Esophagus muscularis mucosa (tissue), 4 donors: ENCODE data around the gene PRDM16. TPM values are rescaled to one million over a fixed set of nuclear protein-coding genes. Genes with fewer than 3 reads are reported as not detected.

Experiments used
- DNase-seq: peaks from one replicate; pipeline ENCODE4 v3.0.0-alpha.2; 2017; ENCODE audit errors: extremely low spot score
- H3K27ac ChIP-seq, 4 donors: fragments of 200-600 bp; sonication (generic); replicated peaks in 1 of 4; 1 replicate in 3 of 4; 2 replicates in 1 of 4; pipeline ENCODE4 v1.5.1; 2016 to 2019; ENCODE audit warnings: mild to moderate bottlenecking in 1 of 4
- H3K27me3 ChIP-seq, 4 donors: fragments of 200-600 bp; sonication (generic); one replicate each; pipeline versions ENCODE4 v1.5.1 to v1.6.0; 2016 to 2019
- H3K36me3 ChIP-seq, 4 donors: fragments of 200-600 bp; sonication (generic); one replicate each; pipeline ENCODE4 v1.5.1; 2016 to 2019
- H3K4me1 ChIP-seq, 4 donors: fragments of 200-600 bp; sonication (generic); one replicate each; pipeline ENCODE4 v1.5.1; 2016 to 2019
- H3K4me3 ChIP-seq, 4 donors: fragments of 200-600 bp; sonication (generic); 1 replicate in 2 of 4; 2 replicates in 2 of 4; pipeline ENCODE4 v1.5.1; 2016 to 2019; ENCODE audit warnings: mild to moderate bottlenecking in 4 of 4, moderate library complexity in 1 of 4
- H3K9me3 ChIP-seq, 4 donors: fragments of 200-600 bp; sonication (generic); 1 replicate in 3 of 4; 2 replicates in 1 of 4; pipeline ENCODE4 v1.5.1; 2016 to 2019
- CTCF ChIP-seq, 3 experiments: fragments of 200-600 bp in 2 of 3; fragments of 450-650 bp in 1 of 3; sonication (generic) in 2 of 3; IDR thresholded peaks; one replicate each; pipeline ENCODE4 v1.5.1; 2017 to 2019; ENCODE audit warnings: antibody characterized with exemption in 3 of 3, mild to moderate bottlenecking in 2 of 3, moderate library complexity in 1 of 3
- EP300 ChIP-seq: sonication (generic); formaldehyde crosslinking; IDR thresholded peaks from one replicate; pipeline ENCODE4 v1.6.1; 2017; ENCODE audit warnings: antibody characterized with exemption
- POLR2A ChIP-seq: fragments of 450-650 bp; IDR thresholded peaks from one replicate; pipeline ENCODE4 v1.6.1; 2017; ENCODE audit warnings: antibody characterized with exemption, moderate library complexity, mild to moderate bottlenecking, low read depth
- POLR2AphosphoS5 ChIP-seq, 2 donors: sonication (generic); formaldehyde crosslinking; IDR thresholded peaks; one replicate each; pipeline ENCODE4 v1.6.1; 2017; ENCODE audit warnings: antibody characterized with exemption in 2 of 2
- WGBS: methylation state at CpG from one replicate; pipeline ENCODE4 v1.1.5; 2018; 5-methylcytosine and 5-hydroxymethylcytosine counted together
- intact Hi-C: fragments of 100-400 bp; cut with DNase I; formaldehyde crosslinking; loops from one replicate; pipeline ENCODE4 v1.15.1; 2023
- total RNA-seq, 4 donors: library from RNA; depleted of rRNA; stranded (reverse); fragments of >200 nt; gene quantifications; one replicate each; pipeline versions ENCODE4 v1.1.0 to v1.2.1, GENCODE V29; 2016

Gene PRDM16
- total RNA-seq, 4 donors from 2014 or later, result 1.2 to 4.4 (median 2.2) TPM

- no peak for TF ChIP-seq POLR2A
- TF ChIP-seq EP300, result no peak
- no peak for TF ChIP-seq CTCF (IDR thresholded peaks at IDR 0.05)
- no peak for TF ChIP-seq POLR2AphosphoS5 (IDR thresholded peaks at IDR 0.05)
- 84% methylated on average over 8 of the region's 9 CpGs for WGBS
- Histone ChIP-seq H3K36me3 (no peaks in the 10 kb centered on the region), H3K27me3 (peaks cover 0 to 70% (median 0%) of the 10 kb centered on the region in 4 donors), H3K9me3 (no peaks in the 10 kb centered on the region), H3K27ac (no peak overlapping the region), H3K4me1 (no peaks in the 10 kb centered on the region), H3K4me3 (no peak overlapping the region)
- intact Hi-C loops, result no loop called here
- DNase-seq, result no peak
These were observed 15.5 kb upstream of the PRDM16 start for GRCh38 chr1:3053366-3053980.

- DNase-seq, result no peak
- Histone ChIP-seq H3K4me3 (no peak overlapping the region), H3K27ac (no peak overlapping the region), H3K27me3 (peaks cover 0 to 74% (median 0%) of the 10 kb centered on the region in 4 donors), H3K9me3 (peaks cover 0 to 4% (median 0%) of the 10 kb centered on the region in 4 donors), H3K4me1 (no peaks in the 10 kb centered on the region), H3K36me3 (no peaks in the 10 kb centered on the region)
- intact Hi-C loops, result no loop called here
- 92% methylated on average over 6 of the region's 6 CpGs for WGBS
- TF ChIP-seq POLR2AphosphoS5 (IDR thresholded peaks at IDR 0.05), result no peak
- no peak for TF ChIP-seq CTCF (IDR thresholded peaks at IDR 0.05)
- TF ChIP-seq POLR2A, result no peak
- TF ChIP-seq EP300, result no peak
These were observed 15.0 kb upstream of the PRDM16 start for GRCh38 chr1:3053986-3054385.

- no peaks in the 10 kb centered on the region for H3K36me3 ChIP-seq
- TF ChIP-seq CTCF (IDR thresholded peaks at IDR 0.05), result no peak
- TF ChIP-seq EP300, result no peak
- no peak for TF ChIP-seq POLR2A
- no peak for TF ChIP-seq POLR2AphosphoS5 (IDR thresholded peaks at IDR 0.05)
- no peak for DNase-seq
- no peak overlapping the region for H3K4me3 ChIP-seq
- peaks cover 0 to 74% (median 0%) of the 10 kb centered on the region in 4 donors for H3K27me3 ChIP-seq
- H3K4me1 ChIP-seq, result no peaks in the 10 kb centered on the region
- WGBS, result 75% methylated on average over 12 of the region's 12 CpGs
- no peak overlapping the region for H3K27ac ChIP-seq
- intact Hi-C loops, result no loop called here
- peaks cover 0 to 5% (median 0%) of the 10 kb centered on the region in 4 donors for H3K9me3 ChIP-seq
These were observed 14.5 kb upstream of the PRDM16 start for GRCh38 chr1:3054474-3054873.

GRCh38 chr1:3055051-3055450, 14.0 kb upstream of the PRDM16 start:
- peaks cover 0 to 5% (median 0%) of the 10 kb centered on the region in 4 donors for H3K9me3 ChIP-seq
- WGBS, result 67% methylated on average over 9 of the region's 9 CpGs
- intact Hi-C loops, result no loop called here
- no peaks in the 10 kb centered on the region for H3K4me1 ChIP-seq
- no peak overlapping the region for H3K27ac ChIP-seq
- no peak for DNase-seq
- no peak for TF ChIP-seq EP300
- no peak for TF ChIP-seq CTCF (IDR thresholded peaks at IDR 0.05)
- no peak for TF ChIP-seq POLR2A
- no peak for TF ChIP-seq POLR2AphosphoS5 (IDR thresholded peaks at IDR 0.05)
- H3K36me3 ChIP-seq, result no peaks in the 10 kb centered on the region
- H3K27me3 ChIP-seq, result peaks cover 0 to 77% (median 0%) of the 10 kb centered on the region in 4 donors
- H3K4me3 ChIP-seq, result no peak overlapping the region

GRCh38 chr1:3056641-3057040, 12.4 kb upstream of the PRDM16 start:
- Histone ChIP-seq H3K27me3 (peaks cover 0 to 77% (median under 1%) of the 10 kb centered on the region in 4 donors), H3K27ac (no peak overlapping the region), H3K4me1 (no peaks in the 10 kb centered on the region), H3K4me3 (no peak overlapping the region), H3K9me3 (peaks cover 0 to 5% (median 0%) of the 10 kb centered on the region in 4 donors), H3K36me3 (no peaks in the 10 kb centered on the region)
- 85% methylated on average over 5 of the region's 5 CpGs for WGBS
- intact Hi-C loops, result no loop called here
- TF ChIP-seq POLR2A (no peak), POLR2AphosphoS5 (IDR thresholded peaks at IDR 0.05) (no peak), CTCF (IDR thresholded peaks at IDR 0.05) (no peak), EP300 (no peak)
- no peak for DNase-seq
